Neutrophil (primary cell): Measurements from ENCODE around the gene SLC35A2.

Experiments
- H3K27ac ChIP-seq: fragments of 200-600 bp; sonication (generic); 2 replicates; pipeline ENCODE4 v1.5.1; 2016; ENCODE audit warnings: mild to moderate bottlenecking, moderate library complexity
- H3K27me3 ChIP-seq: fragments of 200-600 bp; sonication (generic); 2 replicates; pipeline ENCODE4 v1.6.0; 2016; ENCODE audit warnings: mild to moderate bottlenecking
- H3K36me3 ChIP-seq: fragments of 200-600 bp; sonication (generic); 2 replicates; pipeline ENCODE4 v1.5.1; 2017
- H3K4me1 ChIP-seq, 2 experiments: fragments of 200-600 bp in 1 of 2; sonication (generic) in 1 of 2; 1 replicate in 1 of 2; 2 replicates in 1 of 2; pipeline versions ENCODE4 v1.5.1 to v1.6.1; 2013 to 2016; ENCODE audit warnings: low read depth in 1 of 2, low read length in 1 of 2, mild to moderate bottlenecking in 1 of 2, moderate library complexity in 1 of 2; ENCODE audit not compliant: control insufficient read depth in 1 of 2, insufficient read depth in 1 of 2
- H3K4me3 ChIP-seq, 2 experiments: fragments of 200-600 bp in 1 of 2; sonication (generic) in 1 of 2; 1 replicate in 1 of 2; 2 replicates in 1 of 2; pipeline ENCODE4 v1.5.1; 2013 to 2016; ENCODE audit warnings: low read depth in 1 of 2, low read length in 1 of 2, mild to moderate bottlenecking in 1 of 2, moderate library complexity in 1 of 2
- H3K9me3 ChIP-seq: fragments of 200-600 bp; sonication (generic); 2 replicates; pipeline ENCODE4 v1.5.1; 2016
- TF ChIP-seq, protein P1 (sequence below): fragments of 200-600 bp; sonication (generic); IDR thresholded peaks from 2 replicates; pipeline ENCODE4 v1.5.1; 2016; ENCODE audit warnings: antibody characterized with exemption

The SLC35A2 gene

GRCh38 chrX:48911412-48912182, at the start of gene SLC35A2:
Gene SLC35A2 (minus strand): TSS chrX:48911646. CDS start chrX:48911636, 10 bp downstream.
- Histone ChIP-seq H3K4me1 (peaks cover 34 to 39% of the 10 kb centered on the region in 2 experiments), H3K4me3 (peak within 1 kb of the TSS; percentile 69 to 76), H3K27me3 (no peaks in the 10 kb centered on the region), H3K27ac (peak within 1 kb of the TSS; percentile 88), H3K9me3 (no peaks in the 10 kb centered on the region), H3K36me3 (peaks cover 41% of the 10 kb centered on the region)
- TF ChIP-seq, protein P1, sequence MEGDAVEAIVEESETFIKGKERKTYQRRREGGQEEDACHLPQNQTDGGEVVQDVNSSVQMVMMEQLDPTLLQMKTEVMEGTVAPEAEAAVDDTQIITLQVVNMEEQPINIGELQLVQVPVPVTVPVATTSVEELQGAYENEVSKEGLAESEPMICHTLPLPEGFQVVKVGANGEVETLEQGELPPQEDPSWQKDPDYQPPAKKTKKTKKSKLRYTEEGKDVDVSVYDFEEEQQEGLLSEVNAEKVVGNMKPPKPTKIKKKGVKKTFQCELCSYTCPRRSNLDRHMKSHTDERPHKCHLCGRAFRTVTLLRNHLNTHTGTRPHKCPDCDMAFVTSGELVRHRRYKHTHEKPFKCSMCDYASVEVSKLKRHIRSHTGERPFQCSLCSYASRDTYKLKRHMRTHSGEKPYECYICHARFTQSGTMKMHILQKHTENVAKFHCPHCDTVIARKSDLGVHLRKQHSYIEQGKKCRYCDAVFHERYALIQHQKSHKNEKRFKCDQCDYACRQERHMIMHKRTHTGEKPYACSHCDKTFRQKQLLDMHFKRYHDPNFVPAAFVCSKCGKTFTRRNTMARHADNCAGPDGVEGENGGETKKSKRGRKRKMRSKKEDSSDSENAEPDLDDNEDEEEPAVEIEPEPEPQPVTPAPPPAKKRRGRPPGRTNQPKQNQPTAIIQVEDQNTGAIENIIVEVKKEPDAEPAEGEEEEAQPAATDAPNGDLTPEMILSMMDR = peak; percentile 9

DNA sequence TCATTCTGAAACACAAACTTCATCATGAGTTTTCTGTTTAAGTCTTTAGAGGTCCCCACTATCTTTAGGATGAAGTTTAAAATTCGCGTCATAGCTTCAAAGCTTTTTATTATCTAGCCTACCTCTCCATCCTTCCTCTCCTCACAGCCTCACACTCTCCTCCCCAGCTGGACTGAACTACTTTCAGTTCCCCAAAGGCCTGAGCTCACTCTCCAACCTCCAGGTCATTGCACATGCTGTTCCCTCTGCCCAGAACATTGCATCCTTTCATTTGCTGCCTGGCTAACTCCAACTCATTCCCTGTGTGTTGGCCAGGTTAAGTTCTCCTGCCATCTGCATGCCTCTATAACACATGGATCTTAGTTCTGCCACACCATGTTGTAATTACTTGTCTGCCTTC, 48.8 kb upstream of the SLC35A2 start:
- peaks cover 11 to 36% of the 10 kb centered on the region in 2 experiments for H3K4me1 ChIP-seq
- no peak overlapping the region for H3K27ac ChIP-seq
- peaks cover 3% of the 10 kb centered on the region for H3K36me3 ChIP-seq
- no peaks in the 10 kb centered on the region for H3K27me3 ChIP-seq
- TF ChIP-seq, protein P1 = no peak
- H3K9me3 ChIP-seq = no peaks in the 10 kb centered on the region
- H3K4me3 ChIP-seq = no peak overlapping the region

GRCh38 chrX:48958635-48959094, 47.2 kb upstream of the SLC35A2 start:
- Histone ChIP-seq H3K27me3 (no peaks in the 10 kb centered on the region), H3K4me1 (peaks cover 24 to 49% of the 10 kb centered on the region in 2 experiments), H3K36me3 (peaks cover 8% of the 10 kb centered on the region), H3K4me3 (peak overlapping the region; percentile 65 to 86), H3K27ac (peak overlapping the region; percentile 100), H3K9me3 (no peaks in the 10 kb centered on the region)
- TF ChIP-seq, protein P1 = no peak

DNA sequence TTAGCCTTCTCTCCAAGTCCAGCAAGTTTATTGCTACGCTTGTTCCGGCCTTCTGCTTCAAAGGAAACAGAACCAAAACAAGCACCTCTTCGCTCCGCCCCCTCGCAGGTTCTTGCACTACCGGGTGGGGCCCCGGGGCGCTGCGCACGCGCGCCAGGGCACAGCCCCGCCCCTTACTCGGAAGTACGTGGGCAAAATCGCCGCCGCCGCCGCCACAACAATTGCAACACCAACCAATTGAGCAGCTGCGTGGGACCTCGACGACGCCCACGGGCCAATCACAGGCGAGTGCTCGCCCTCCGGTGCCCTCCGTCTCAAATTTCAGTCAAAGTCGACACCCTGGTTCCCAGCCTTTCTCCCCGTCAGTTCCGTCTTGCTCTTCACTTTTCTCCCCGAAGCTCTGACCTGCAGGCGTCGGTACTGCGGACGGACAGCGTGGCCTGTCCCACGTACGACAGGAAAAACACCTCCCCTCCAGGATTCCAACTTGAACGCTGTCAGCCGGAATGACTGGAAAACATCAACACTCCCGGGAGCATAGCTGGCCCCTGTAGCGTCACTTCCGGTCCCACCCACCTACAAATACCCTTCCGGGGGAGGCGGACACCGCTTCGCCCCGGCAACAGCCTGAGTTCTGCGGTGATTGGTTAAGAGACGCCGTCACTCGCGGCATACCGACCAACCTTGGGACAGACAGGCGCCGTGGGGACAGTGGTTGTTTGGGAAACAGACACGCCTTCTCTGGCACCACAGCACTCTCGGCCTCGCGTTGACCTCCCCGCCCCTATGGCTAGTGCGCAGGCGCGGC, 46.6 kb upstream of the SLC35A2 start:
- peak overlapping the region; percentile 65 to 86 for H3K4me3 ChIP-seq

GRCh38 chrX:48957477-48957826, 46.0 kb upstream of the SLC35A2 start, which contains the start of gene OTUD5:
Gene OTUD5 (minus strand): TSS chrX:48957607. CDS start chrX:48957570, 37 bp downstream.
- TF ChIP-seq, protein P1 = no peak
- H3K4me3 ChIP-seq = peak within 1 kb of the TSS; percentile 65 to 86
- H3K9me3 ChIP-seq = no peaks in the 10 kb centered on the region
- peaks cover 35 to 54% of the 10 kb centered on the region in 2 experiments for H3K4me1 ChIP-seq
- peaks cover 8% of the 10 kb centered on the region for H3K36me3 ChIP-seq
- H3K27ac ChIP-seq = peak within 1 kb of the TSS; percentile 100
- H3K27me3 ChIP-seq = no peaks in the 10 kb centered on the region

More for the DNA sequence above, 46.6 kb upstream of the SLC35A2 start:
- Histone ChIP-seq H3K9me3 (no peaks in the 10 kb centered on the region), H3K27ac (peak overlapping the region; percentile 100), H3K27me3 (no peaks in the 10 kb centered on the region), H3K4me1 (peaks cover 30 to 51% of the 10 kb centered on the region in 2 experiments), H3K36me3 (peaks cover 8% of the 10 kb centered on the region)
- TF ChIP-seq, protein P1 = peak; percentile 49
